HEK293T (cell line): ENCODE results near the gene FOXQ1.

Experiments used
- CTCF ChIA-PET: fragments of 350-600 bp; formaldehyde crosslinking; extraction: SDS; loops from one replicate; lab custom pipeline; 2021; ENCODE audit warnings: antibody characterized with exemption, inconsistent platforms; lab: Yijun Ruan, JAX
- POLR2A ChIA-PET: fragments of 350-600 bp; formaldehyde crosslinking; extraction: SDS; loops from one replicate; lab custom pipeline; 2020; ENCODE audit warnings: antibody characterized with exemption, inconsistent platforms; lab: Yijun Ruan, JAX
- DNase-seq: peaks from one replicate; pipeline ENCODE4 v3.0.0; 2012; ENCODE audit warnings: mixed read lengths; ENCODE audit errors: extremely low spot score
- ARNT ChIP-seq: fragments of 450-650 bp; IDR thresholded peaks from 2 replicates; pipeline ENCODE4 v1.6.1; 2017; ENCODE audit warnings: mild to moderate bottlenecking
- BHLHE40 ChIP-seq: fragments of 450-650 bp; IDR thresholded peaks from 2 replicates; pipeline ENCODE4 v1.6.1; 2016; ENCODE audit warnings: mild to moderate bottlenecking, moderate library complexity, borderline replicate concordance
- CTBP1 ChIP-seq: fragments of 450-650 bp; IDR thresholded peaks from 2 replicates; pipeline ENCODE4 v1.6.1; 2016; ENCODE audit warnings: borderline replicate concordance
- ELF4 ChIP-seq: fragments of 450-650 bp; IDR thresholded peaks from 2 replicates; pipeline ENCODE4 v1.6.1; 2017; ENCODE audit warnings: antibody characterized with exemption
- FOXA1 ChIP-seq: fragments of 450-650 bp; IDR thresholded peaks from 2 replicates; pipeline ENCODE4 v1.6.1; 2016; ENCODE audit warnings: mild to moderate bottlenecking
- FOXK2 ChIP-seq: fragments of 450-650 bp; IDR thresholded peaks from 2 replicates; pipeline ENCODE4 v1.6.1; 2016; ENCODE audit warnings: mild to moderate bottlenecking
- FOXM1 ChIP-seq: fragments of 450-650 bp; IDR thresholded peaks from 2 replicates; pipeline ENCODE4 v1.6.1; 2017; ENCODE audit warnings: mild to moderate bottlenecking, borderline replicate concordance
- HDGF ChIP-seq: fragments of 450-650 bp; IDR thresholded peaks from 2 replicates; pipeline ENCODE4 v1.6.1; 2017; ENCODE audit warnings: antibody characterized with exemption, borderline replicate concordance
- L3MBTL2 ChIP-seq: fragments of 450-650 bp; conservative IDR thresholded peaks from 2 replicates; pipeline ENCODE4 v1.6.1; 2016; ENCODE audit warnings: mild to moderate bottlenecking
- LEF1 ChIP-seq: fragments of 450-650 bp; IDR thresholded peaks from 2 replicates; pipeline ENCODE4 v1.6.1; 2017; ENCODE audit warnings: mild to moderate bottlenecking, borderline replicate concordance
- NFRKB ChIP-seq: fragments of 450-650 bp; IDR thresholded peaks from 2 replicates; pipeline ENCODE4 v1.6.1; 2016; ENCODE audit warnings: mild to moderate bottlenecking, moderate library complexity
- PKNOX1 ChIP-seq: fragments of 450-650 bp; IDR thresholded peaks from 2 replicates; pipeline ENCODE4 v1.6.1; 2016
- SP1 ChIP-seq: fragments of 450-650 bp; IDR thresholded peaks from 2 replicates; pipeline ENCODE4 v1.6.1; 2017
- SUZ12 ChIP-seq: fragments of 450-650 bp; IDR thresholded peaks from 2 replicates; pipeline ENCODE4 v1.6.1; 2016; ENCODE audit warnings: mild to moderate bottlenecking
- TARDBP ChIP-seq: fragments of 450-650 bp; IDR thresholded peaks from 2 replicates; pipeline ENCODE4 v1.6.1; 2016
- ZNF384 ChIP-seq: fragments of 450-650 bp; IDR thresholded peaks from 2 replicates; pipeline ENCODE4 v1.6.1; 2016

The FOXQ1 gene

GRCh38 chr6:1329708-1330107, 17.8 kb downstream of the FOXQ1 start:
- TF ChIP-seq SUZ12 (no peak), HDGF (no peak), BHLHE40 (no peak), ZNF384 (no peak)
- ChIA-PET CTCF (no interaction called here), POLR2A (no interaction called here)
- no peak for DNase-seq

DNA sequence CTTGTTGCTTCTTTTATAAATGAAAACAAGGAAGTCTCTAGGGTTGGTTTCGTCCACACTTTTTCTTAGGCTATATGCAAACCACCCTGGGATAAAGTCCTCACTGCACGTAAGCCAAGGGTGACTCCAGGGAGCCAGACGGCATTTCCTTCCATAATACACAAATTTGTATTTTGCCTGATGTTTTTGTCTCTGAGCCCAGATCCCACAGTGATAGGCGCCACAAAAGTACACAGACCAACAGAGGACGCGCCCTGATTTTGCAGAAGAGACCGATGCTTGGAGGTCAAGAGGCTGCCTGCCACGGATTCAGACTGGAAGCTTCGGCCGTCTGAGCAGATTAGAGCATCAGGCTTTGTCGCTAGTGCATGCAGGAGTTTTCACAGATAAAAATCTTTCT, 22.8 kb downstream of the FOXQ1 start:
- POLR2A ChIA-PET = no interaction called here
- no peak for TF ChIP-seq FOXA1
- no peak for TF ChIP-seq CTBP1
- DNase-seq = no peak
- CTCF ChIA-PET = no interaction called here

GRCh38 chr6:1335367-1336037, 23.6 kb downstream of the FOXQ1 start:
- ChIA-PET CTCF (no interaction called here), POLR2A (no interaction called here)
- no peak for DNase-seq

GRCh38 chr6:1336246-1336843, 24.4 kb downstream of the FOXQ1 start:
- DNase-seq = no peak
- TF ChIP-seq SUZ12 (no peak), HDGF (no peak), ZNF384 (no peak), CTBP1 (no peak), SP1 (no peak), L3MBTL2 (no peak), LEF1 (no peak), PKNOX1 (no peak), FOXA1 (no peak), ARNT (no peak)
- ChIA-PET CTCF (interaction anchor here (0.5 kb wide), 1 partner anchor 614 kb away, joined by 3 read pairs; no protein-coding TSS in a partner anchor), POLR2A (no interaction called here)

More at GRCh38 chr6:1335367-1336037, 23.6 kb downstream of the FOXQ1 start:
- no peak for TF ChIP-seq NFRKB
- no peak for TF ChIP-seq L3MBTL2
- TF ChIP-seq FOXK2 = no peak
- TF ChIP-seq SP1 = no peak
- no peak for TF ChIP-seq HDGF
- no peak for TF ChIP-seq ZNF384
- no peak for TF ChIP-seq BHLHE40
- no peak for TF ChIP-seq CTBP1
- no peak for TF ChIP-seq ELF4
- TF ChIP-seq TARDBP = no peak
- TF ChIP-seq FOXM1 = no peak
- no peak for TF ChIP-seq ARNT
- TF ChIP-seq FOXA1 = no peak

GRCh38 chr6:1337791-1338190, 25.9 kb downstream of the FOXQ1 start:
- no peak for TF ChIP-seq HDGF
- TF ChIP-seq LEF1 = no peak
- TF ChIP-seq ARNT = no peak
- no peak for TF ChIP-seq SP1
- TF ChIP-seq TARDBP = no peak
- no peak for TF ChIP-seq PKNOX1
- no peak for TF ChIP-seq ELF4
- no peak for TF ChIP-seq FOXA1
- TF ChIP-seq NFRKB = no peak
- DNase-seq = no peak
- CTCF ChIA-PET = no interaction called here
- POLR2A ChIA-PET = interaction anchor here (0.9 kb wide), 1 partner anchor 17 kb away, joined by 3 read pairs; no protein-coding TSS in a partner anchor

DNA sequence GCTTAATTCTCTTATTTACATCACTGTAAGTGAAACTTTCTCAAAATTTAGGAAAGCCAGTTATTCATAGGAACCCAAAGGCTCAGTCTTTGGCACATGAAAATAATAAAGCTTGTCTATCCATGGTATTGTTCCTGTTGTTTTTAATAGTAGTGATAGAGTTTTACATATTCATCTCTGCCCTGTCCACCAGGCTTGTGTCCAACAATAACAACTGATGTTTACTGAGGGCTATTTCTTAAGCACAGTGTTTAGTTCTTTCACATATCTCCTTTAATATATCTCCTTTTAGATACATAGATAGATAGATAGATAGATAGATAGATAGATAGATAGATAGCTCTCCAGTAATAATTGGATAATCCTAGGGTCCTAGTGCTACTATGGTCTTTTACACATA, 34.2 kb downstream of the FOXQ1 start:
- DNase-seq = no peak
- TF ChIP-seq FOXA1 (no peak), FOXM1 (no peak), SUZ12 (no peak), LEF1 (no peak), SP1 (no peak), ZNF384 (no peak), HDGF (no peak)
- POLR2A ChIA-PET = no interaction called here
- CTCF ChIA-PET = interaction anchor here (0.6 kb wide), 1 partner anchor 24 kb away, joined by 3 read pairs; no protein-coding TSS in a partner anchor

DNA sequence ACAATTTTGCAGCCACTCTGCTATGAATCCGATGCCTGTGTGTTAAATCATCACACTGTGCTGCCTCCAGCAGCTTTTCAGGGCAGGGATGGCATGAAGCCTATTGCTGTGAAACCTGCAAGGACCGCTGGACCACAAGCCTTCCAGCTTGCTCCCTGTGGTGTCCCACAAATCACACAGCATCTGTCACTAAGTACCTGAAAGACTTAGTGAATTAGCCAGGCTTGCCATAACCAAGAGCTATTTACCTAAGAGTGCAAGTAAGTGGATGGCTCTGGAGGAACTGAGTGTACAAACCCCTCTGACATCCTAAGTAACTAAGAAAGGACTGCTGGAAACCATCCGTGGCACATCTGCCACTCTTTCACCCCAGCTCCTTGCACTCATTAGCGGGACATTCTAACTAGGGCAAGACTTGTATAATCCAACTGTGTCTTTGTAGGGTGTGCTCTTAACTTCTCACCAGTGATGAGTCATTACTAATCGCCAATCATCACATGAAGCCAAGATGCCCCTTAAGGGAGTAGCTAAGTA, 34.7 kb downstream of the FOXQ1 start:
- no peak for DNase-seq
- POLR2A ChIA-PET = no interaction called here
- CTCF ChIA-PET = interaction anchor here (0.6 kb wide), 1 partner anchor 24 kb away, joined by 3 read pairs; no protein-coding TSS in a partner anchor
- TF ChIP-seq ARNT (no peak), SUZ12 (no peak), ELF4 (no peak), SP1 (no peak), NFRKB (no peak), PKNOX1 (no peak), CTBP1 (no peak), HDGF (no peak), TARDBP (no peak), LEF1 (no peak), FOXA1 (no peak), FOXK2 (no peak), ZNF384 (no peak), FOXM1 (no peak), L3MBTL2 (no peak)
